Measurements from ENCODE around the gene PADI6.
"Not testable (repeated sequence)": the region's sequence is repeated elsewhere in the genome, so short reads cannot be mapped to it uniquely, and the experiment has no call there.

Gene PADI6

DNA sequence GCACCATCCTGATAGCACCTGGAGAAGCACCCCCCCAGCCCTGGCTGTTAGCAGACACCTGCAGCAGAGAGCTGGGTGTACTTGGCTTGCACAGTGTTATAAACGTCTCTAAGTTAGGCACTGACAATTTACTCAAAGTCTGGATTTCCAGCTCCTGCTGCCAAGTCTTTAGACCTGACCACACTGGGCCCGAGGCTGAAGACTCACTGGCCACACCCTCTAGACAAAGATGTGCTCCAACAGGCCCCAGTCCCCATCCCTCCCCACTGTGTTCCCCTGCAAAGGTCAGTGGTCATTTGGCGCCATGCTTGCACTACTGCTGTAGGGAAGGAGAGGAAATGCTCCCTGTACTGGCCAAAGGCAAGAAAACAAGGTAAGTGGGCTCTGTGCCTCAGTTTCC lies 31.1 kb downstream of the PADI6 start:
- no peaks in the 10 kb centered on the region for H3K36me3 ChIP-seq (ENCODE audit: control insufficient read depth, insufficient read depth, low read length)
- no peaks in the 10 kb centered on the region for H3K27me3 ChIP-seq (ENCODE audit: control insufficient read depth, insufficient read depth, low read length, poor library complexity, severe bottlenecking)
- H3K4me3 ChIP-seq (ENCODE audit: insufficient read depth, low read depth, low read length): no peak overlapping the region
- no peak overlapping the region for H3K27ac ChIP-seq (ENCODE audit: insufficient read depth, low read depth, low read length, poor library complexity, severe bottlenecking)
- peaks cover 9% of the 10 kb centered on the region for H3K4me1 ChIP-seq (ENCODE audit: control insufficient read depth, insufficient read depth, low read length)
- no peaks in the 10 kb centered on the region for H3K9me3 ChIP-seq (ENCODE audit: control insufficient read depth, low read length)
- WGBS, 2 experiments: 87 to 91% methylated on average over 3 of the region's 3 CpGs

GRCh38 chr1:17404034-17404684 lies 32.2 kb downstream of the PADI6 start:
- no peaks in the 10 kb centered on the region for H3K27me3 ChIP-seq (ENCODE audit: control insufficient read depth, insufficient read depth, low read length, poor library complexity, severe bottlenecking)
- no peaks in the 10 kb centered on the region for H3K9me3 ChIP-seq (ENCODE audit: control insufficient read depth, low read length)
- no peak overlapping the region for H3K4me3 ChIP-seq (ENCODE audit: insufficient read depth, low read depth, low read length)
- no peak overlapping the region for H3K27ac ChIP-seq (ENCODE audit: insufficient read depth, low read depth, low read length, poor library complexity, severe bottlenecking)
- H3K36me3 ChIP-seq (ENCODE audit: control insufficient read depth, insufficient read depth, low read length): no peaks in the 10 kb centered on the region
- peaks cover 9% of the 10 kb centered on the region for H3K4me1 ChIP-seq (ENCODE audit: control insufficient read depth, insufficient read depth, low read length)
- 75 to 78% methylated on average over 15 of the region's 15 CpGs for WGBS, 2 experiments

GRCh38 chr1:17404820-17405219 lies 32.8 kb downstream of the PADI6 start:
- 83 to 84% methylated on average over 6 of the region's 6 CpGs for WGBS, 2 experiments
- no peak overlapping the region for H3K27ac ChIP-seq (ENCODE audit: insufficient read depth, low read depth, low read length, poor library complexity, severe bottlenecking)

DNA sequence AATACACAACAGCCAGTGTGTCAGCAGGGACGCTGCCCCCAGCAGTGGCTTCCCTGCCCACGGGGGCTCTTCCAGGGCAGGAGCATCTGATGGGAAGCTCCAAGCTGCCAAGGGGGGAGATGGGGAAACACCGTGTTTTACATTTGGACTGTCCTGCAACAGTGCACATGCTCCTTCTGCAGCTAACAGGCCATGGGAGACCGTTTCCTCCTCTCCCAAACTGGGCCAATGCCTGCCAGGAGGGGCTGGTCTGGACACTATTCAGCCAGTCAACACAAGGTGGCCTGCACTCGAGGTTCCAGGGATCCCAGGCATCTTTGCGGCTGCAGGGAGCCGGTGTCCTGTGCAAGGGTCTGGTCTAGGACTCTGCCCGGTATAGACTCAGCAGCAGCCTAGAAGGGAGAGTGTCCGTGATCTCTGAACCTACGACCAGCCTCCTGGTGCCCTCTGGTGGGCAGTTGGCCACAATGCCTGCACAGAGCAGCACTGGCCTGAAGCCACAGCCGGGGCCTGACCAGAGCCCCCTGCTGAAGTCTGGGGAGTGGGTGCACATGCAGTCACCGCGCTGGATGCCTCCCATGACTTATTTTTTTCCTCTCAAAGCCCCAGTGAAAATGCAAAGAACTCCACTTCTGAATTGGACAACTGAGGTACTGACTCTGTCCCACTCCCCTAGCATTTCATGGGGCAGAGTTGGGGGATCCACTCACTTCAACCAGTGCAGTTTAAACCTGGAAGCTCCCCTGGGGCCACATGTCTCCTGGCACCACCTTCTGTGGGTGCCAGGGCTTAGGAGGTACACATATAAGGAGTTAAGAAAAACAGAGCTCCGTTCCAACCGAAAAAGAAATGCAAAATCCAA lies 34.1 kb downstream of the PADI6 start:
- WGBS, 2 experiments: 67 to 74% methylated on average over 13 to 14 of the region's 15 CpGs
- H3K36me3 ChIP-seq (ENCODE audit: control insufficient read depth, insufficient read depth, low read length): peaks cover 14% of the 10 kb centered on the region

More at GRCh38 chr1:17404820-17405219, 32.8 kb downstream of the PADI6 start:
- H3K36me3 ChIP-seq (ENCODE audit: control insufficient read depth, insufficient read depth, low read length): peaks cover 6% of the 10 kb centered on the region
- H3K4me3 ChIP-seq (ENCODE audit: insufficient read depth, low read depth, low read length): no peak overlapping the region
- H3K27me3 ChIP-seq (ENCODE audit: control insufficient read depth, insufficient read depth, low read length, poor library complexity, severe bottlenecking): no peaks in the 10 kb centered on the region
- H3K4me1 ChIP-seq (ENCODE audit: control insufficient read depth, insufficient read depth, low read length): peaks cover 9% of the 10 kb centered on the region
- no peaks in the 10 kb centered on the region for H3K9me3 ChIP-seq (ENCODE audit: control insufficient read depth, low read length)

GRCh38 chr1:17406760-17407475 lies 34.9 kb downstream of the PADI6 start:
- H3K27ac ChIP-seq (ENCODE audit: insufficient read depth, low read depth, low read length, poor library complexity, severe bottlenecking); H3K4me1 ChIP-seq (ENCODE audit: control insufficient read depth, insufficient read depth, low read length); H3K4me3 ChIP-seq (ENCODE audit: insufficient read depth, low read depth, low read length); H3K27me3 ChIP-seq (ENCODE audit: control insufficient read depth, insufficient read depth, low read length, poor library complexity, severe bottlenecking); H3K9me3 ChIP-seq (ENCODE audit: control insufficient read depth, low read length): not testable (repeated sequence)
- peaks cover 20% of the 10 kb centered on the region for H3K36me3 ChIP-seq (ENCODE audit: control insufficient read depth, insufficient read depth, low read length)
- 91 to 92% methylated on average over 16 of the region's 16 CpGs for WGBS, 2 experiments

More for the DNA sequence above, 34.1 kb downstream of the PADI6 start:
- Histone ChIP-seq H3K9me3 (ENCODE audit: control insufficient read depth, low read length) (no peaks in the 10 kb centered on the region), H3K4me3 (ENCODE audit: insufficient read depth, low read depth, low read length) (no peak overlapping the region), H3K27me3 (ENCODE audit: control insufficient read depth, insufficient read depth, low read length, poor library complexity, severe bottlenecking) (no peaks in the 10 kb centered on the region), H3K27ac (ENCODE audit: insufficient read depth, low read depth, low read length, poor library complexity, severe bottlenecking) (peak overlapping the region; percentile 44), H3K4me1 (ENCODE audit: control insufficient read depth, insufficient read depth, low read length) (peaks cover 2% of the 10 kb centered on the region)

DNA sequence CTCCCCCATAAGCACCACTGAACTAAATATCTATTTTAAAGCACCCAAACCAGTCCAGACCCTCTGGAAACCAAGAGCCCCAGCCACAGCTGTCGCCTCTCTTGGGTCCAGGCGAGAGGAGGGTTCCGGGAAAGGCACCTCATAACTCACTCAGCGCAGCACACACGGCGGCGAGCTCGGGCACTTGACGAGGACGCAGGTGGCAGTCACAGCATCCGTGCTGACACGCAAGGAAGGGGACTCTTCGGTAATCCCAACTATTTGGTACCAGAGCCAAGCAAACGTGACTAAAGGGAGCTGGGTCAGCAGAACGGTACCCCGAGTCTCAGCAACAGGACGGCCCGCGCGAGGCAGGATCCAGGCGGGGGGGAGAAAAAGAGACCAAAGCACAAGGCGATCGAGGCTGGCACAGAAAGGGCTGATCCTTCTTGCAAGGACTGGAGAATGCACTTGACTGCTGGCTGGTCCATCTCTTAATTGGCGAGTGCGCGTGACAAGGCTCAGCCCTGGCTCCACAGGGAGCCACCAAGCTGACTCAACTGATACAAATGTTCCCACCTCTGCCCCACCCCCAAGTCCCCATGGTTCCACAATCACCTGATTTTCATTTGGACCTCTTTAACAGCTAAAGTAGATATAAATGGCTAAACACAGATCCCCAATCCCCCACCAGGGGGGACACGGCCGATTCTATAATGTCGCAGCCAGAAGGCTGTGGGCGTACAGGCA lies 36.0 kb downstream of the PADI6 start:
- H3K4me3 ChIP-seq (ENCODE audit: insufficient read depth, low read depth, low read length); H3K9me3 ChIP-seq (ENCODE audit: control insufficient read depth, low read length); H3K4me1 ChIP-seq (ENCODE audit: control insufficient read depth, insufficient read depth, low read length); H3K27me3 ChIP-seq (ENCODE audit: control insufficient read depth, insufficient read depth, low read length, poor library complexity, severe bottlenecking); H3K27ac ChIP-seq (ENCODE audit: insufficient read depth, low read depth, low read length, poor library complexity, severe bottlenecking): not testable (repeated sequence)
- peaks cover 30% of the 10 kb centered on the region for H3K36me3 ChIP-seq (ENCODE audit: control insufficient read depth, insufficient read depth, low read length)
- WGBS, 2 experiments: 94 to 95% methylated on average over 30 of the region's 30 CpGs

GRCh38 chr1:17409391-17409811 lies 37.4 kb downstream of the PADI6 start:
- H3K27ac ChIP-seq (ENCODE audit: insufficient read depth, low read depth, low read length, poor library complexity, severe bottlenecking): no peak overlapping the region
- no peak overlapping the region for H3K4me3 ChIP-seq (ENCODE audit: insufficient read depth, low read depth, low read length)
- 95 to 96% methylated on average over 10 of the region's 10 CpGs for whole genome bisulfite sequencing, 2 experiments
- H3K27me3 ChIP-seq (ENCODE audit: control insufficient read depth, insufficient read depth, low read length, poor library complexity, severe bottlenecking): no peaks in the 10 kb centered on the region
- no peaks in the 10 kb centered on the region for H3K4me1 ChIP-seq (ENCODE audit: control insufficient read depth, insufficient read depth, low read length)
- H3K36me3 ChIP-seq (ENCODE audit: control insufficient read depth, insufficient read depth, low read length): peaks cover 44% of the 10 kb centered on the region
- H3K9me3 ChIP-seq (ENCODE audit: control insufficient read depth, low read length): no peaks in the 10 kb centered on the region

- no peaks in the 10 kb centered on the region for H3K4me1 ChIP-seq (ENCODE audit: control insufficient read depth, insufficient read depth, low read length)
- no peaks in the 10 kb centered on the region for H3K27me3 ChIP-seq (ENCODE audit: control insufficient read depth, insufficient read depth, low read length, poor library complexity, severe bottlenecking)
- H3K9me3 ChIP-seq (ENCODE audit: control insufficient read depth, low read length): no peaks in the 10 kb centered on the region
- H3K4me3 ChIP-seq (ENCODE audit: insufficient read depth, low read depth, low read length): no peak overlapping the region
- no peak overlapping the region for H3K27ac ChIP-seq (ENCODE audit: insufficient read depth, low read depth, low read length, poor library complexity, severe bottlenecking)
- peaks cover 69% of the 10 kb centered on the region for H3K36me3 ChIP-seq (ENCODE audit: control insufficient read depth, insufficient read depth, low read length)
- 94 to 95% methylated on average over 16 of the region's 16 CpGs for WGBS, 2 experiments
Measured at GRCh38 chr1:17412093-17412870, 40.3 kb downstream of the PADI6 start.

GRCh38 chr1:17414022-17414421 lies 42.0 kb downstream of the PADI6 start:
- Histone ChIP-seq H3K36me3 (ENCODE audit: control insufficient read depth, insufficient read depth, low read length) (peaks cover 85% of the 10 kb centered on the region), H3K9me3 (ENCODE audit: control insufficient read depth, low read length) (no peaks in the 10 kb centered on the region), H3K27ac (ENCODE audit: insufficient read depth, low read depth, low read length, poor library complexity, severe bottlenecking) (no peak overlapping the region), H3K4me1 (ENCODE audit: control insufficient read depth, insufficient read depth, low read length) (no peaks in the 10 kb centered on the region), H3K4me3 (ENCODE audit: insufficient read depth, low read depth, low read length) (no peak overlapping the region), H3K27me3 (ENCODE audit: control insufficient read depth, insufficient read depth, low read length, poor library complexity, severe bottlenecking) (no peaks in the 10 kb centered on the region)
- WGBS, 2 experiments: 90 to 98% methylated on average over 2 of the region's 2 CpGs
